ENCODE measurements around the gene TRRAP. TPM values are rescaled to one million over a fixed set of nuclear protein-coding genes. Genes with fewer than 3 reads are reported as not detected.
A peak's percentile ranks its signal among the peaks of the same experiment; 100 is the strongest.

Gene TRRAP
- total RNA-seq, 4 donors from 2014 or later: 19.7 to 62.3 (median 31.1) TPM

DNA sequence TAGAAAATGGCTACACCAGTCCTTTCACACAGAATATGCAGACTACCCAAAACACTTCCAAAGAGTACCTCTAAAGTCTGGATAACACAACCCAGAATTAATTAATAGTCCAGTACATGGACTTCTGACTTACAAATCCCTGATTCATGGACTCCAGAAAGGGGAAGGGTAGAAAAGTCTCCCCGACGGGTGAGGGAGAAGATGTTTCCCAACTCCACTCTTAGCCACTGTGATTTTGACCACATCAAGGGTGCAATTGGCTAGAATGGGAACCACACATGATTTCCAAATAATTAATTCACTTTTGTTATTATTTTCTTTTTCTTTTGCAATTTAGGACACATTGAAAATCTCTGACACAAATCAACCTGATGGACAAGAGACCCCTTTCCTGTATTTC lies 9.9 kb upstream of the TRRAP start:
- Histone ChIP-seq H3K27me3 (no peaks in the 10 kb centered on the region), H3K9me3 (no peaks in the 10 kb centered on the region), H3K4me1 (peaks cover 0 to 7% of the 10 kb centered on the region in 2 donors), H3K4me3 (no peak overlapping the region), H3K36me3 (no peaks in the 10 kb centered on the region), H3K27ac (no peak overlapping the region)
- intact Hi-C loops (cut with DNase I; ENCODE audit: low total_unique reads): no loop called here
- no peak for DNase-seq
- TF ChIP-seq POLR2A (IDR thresholded peaks at IDR 0.05): no peak
- TF ChIP-seq, protein P1, sequence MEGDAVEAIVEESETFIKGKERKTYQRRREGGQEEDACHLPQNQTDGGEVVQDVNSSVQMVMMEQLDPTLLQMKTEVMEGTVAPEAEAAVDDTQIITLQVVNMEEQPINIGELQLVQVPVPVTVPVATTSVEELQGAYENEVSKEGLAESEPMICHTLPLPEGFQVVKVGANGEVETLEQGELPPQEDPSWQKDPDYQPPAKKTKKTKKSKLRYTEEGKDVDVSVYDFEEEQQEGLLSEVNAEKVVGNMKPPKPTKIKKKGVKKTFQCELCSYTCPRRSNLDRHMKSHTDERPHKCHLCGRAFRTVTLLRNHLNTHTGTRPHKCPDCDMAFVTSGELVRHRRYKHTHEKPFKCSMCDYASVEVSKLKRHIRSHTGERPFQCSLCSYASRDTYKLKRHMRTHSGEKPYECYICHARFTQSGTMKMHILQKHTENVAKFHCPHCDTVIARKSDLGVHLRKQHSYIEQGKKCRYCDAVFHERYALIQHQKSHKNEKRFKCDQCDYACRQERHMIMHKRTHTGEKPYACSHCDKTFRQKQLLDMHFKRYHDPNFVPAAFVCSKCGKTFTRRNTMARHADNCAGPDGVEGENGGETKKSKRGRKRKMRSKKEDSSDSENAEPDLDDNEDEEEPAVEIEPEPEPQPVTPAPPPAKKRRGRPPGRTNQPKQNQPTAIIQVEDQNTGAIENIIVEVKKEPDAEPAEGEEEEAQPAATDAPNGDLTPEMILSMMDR (IDR thresholded peaks at IDR 0.05): no peak

DNA sequence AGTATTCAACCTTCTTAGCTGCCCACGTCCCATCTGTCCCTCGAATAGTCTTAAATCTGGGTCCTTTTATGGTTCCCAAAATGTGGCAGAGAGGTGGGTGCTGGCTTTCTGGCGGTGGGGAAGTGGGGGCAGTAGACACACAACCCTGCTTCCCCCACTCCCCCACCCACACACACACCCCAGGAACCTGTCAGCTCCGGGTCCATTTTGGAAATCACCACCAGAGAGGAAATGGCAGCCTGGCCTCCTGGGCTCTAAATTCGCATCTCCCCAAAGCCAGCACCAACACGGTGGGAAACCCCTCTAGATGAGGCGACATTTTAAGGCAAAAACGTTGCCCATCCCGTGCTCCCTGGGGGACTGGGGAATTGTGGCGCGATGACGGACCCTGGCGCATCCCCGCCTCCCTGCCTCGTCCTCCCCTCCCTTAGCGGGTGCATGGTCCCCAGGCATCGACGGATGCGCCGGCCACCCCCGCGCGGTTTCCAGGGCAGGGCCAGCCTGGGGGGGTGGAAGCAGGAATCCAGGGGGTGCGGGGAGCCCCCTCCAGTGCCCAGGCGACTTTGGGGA lies 9.2 kb upstream of the TRRAP start:
- no peaks in the 10 kb centered on the region for H3K27me3 ChIP-seq
- H3K4me3 ChIP-seq: no peak overlapping the region
- no peaks in the 10 kb centered on the region for H3K36me3 ChIP-seq
- no peak overlapping the region for H3K27ac ChIP-seq
- no peaks in the 10 kb centered on the region for H3K9me3 ChIP-seq
- intact Hi-C loops (cut with DNase I; ENCODE audit: low total_unique reads): no loop called here
- no peak for DNase-seq
- TF ChIP-seq, protein P1 (IDR thresholded peaks at IDR 0.05): no peak
- TF ChIP-seq POLR2A (IDR thresholded peaks at IDR 0.05): no peak
- peaks cover 0 to 7% of the 10 kb centered on the region in 2 donors for H3K4me1 ChIP-seq

DNA sequence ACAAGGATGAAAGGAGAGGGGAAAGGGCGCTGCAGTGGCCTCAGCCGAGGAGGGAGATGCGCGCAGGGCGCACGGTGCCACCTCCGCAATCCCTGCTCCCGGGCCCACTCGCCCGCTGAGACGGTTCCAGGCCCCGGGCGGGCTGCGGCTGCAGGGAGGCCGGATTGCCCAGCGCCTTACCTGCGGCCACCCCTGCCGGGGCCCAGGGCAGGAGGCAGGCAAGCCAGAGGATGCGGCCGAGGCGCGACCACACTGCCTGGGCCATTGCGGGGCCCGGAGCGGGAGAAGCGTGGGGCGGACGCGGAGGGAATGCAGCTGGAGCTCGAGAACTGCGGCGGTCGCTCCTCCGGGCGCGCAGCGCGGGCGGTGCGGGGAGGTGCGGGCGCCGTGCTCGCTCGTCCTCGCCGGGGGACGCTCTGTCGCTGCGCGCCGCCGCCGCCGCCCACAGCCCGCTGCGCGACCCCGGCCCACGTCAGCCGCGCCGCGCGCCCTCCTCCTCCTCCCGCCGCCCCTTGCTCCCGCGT lies 8.7 kb upstream of the TRRAP start, which contains the start of gene TMEM130:
Gene TMEM130, minus strand, starts transcription at position 418 of the 524 bp plus-strand sequence. Its CDS starts 153 bp downstream, at position 265.
- no peaks in the 10 kb centered on the region for H3K27me3 ChIP-seq
- H3K4me1 ChIP-seq: peaks cover 0 to 7% of the 10 kb centered on the region in 2 donors
- DNase-seq: no peak
- H3K9me3 ChIP-seq: no peaks in the 10 kb centered on the region
- TF ChIP-seq, protein P1 (IDR thresholded peaks at IDR 0.05): no peak
- TF ChIP-seq POLR2A (IDR thresholded peaks at IDR 0.05): no peak
- H3K4me3 ChIP-seq: peak within 1 kb of the TSS; percentile 16 to 28
- no peaks in the 10 kb centered on the region for H3K36me3 ChIP-seq
- H3K27ac ChIP-seq: no peak within 1 kb of the TSS
- intact Hi-C loops (cut with DNase I; ENCODE audit: low total_unique reads): no loop called here

DNA sequence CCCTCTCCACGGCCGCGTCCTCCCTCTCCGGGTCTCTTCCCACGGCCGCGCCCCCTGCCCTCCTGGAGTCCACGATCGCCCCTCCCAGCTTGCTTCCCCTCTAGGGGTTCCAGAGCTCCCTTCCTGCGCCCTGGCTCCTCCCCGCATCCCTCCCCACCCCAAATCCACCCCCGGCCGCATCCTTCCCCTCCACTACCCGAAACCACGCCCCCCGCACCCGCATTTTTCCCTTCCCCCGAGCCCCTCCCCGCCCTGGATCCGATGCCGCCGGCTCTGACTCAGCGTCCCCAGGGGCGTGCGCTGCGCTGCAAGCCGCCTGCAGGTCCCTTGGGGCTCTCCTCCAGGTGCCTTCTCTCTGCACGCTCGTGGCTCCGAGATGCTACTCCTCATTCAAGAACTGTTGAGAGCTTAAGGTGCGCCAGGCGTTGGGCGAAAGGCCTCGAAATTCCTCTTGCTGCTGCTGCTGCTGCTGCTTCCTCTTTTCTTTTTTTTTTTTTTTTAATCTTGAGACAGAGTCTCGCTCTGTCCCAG lies 8.1 kb upstream of the TRRAP start:
- Histone ChIP-seq H3K27ac (no peak overlapping the region), H3K4me1 (peaks cover 0 to 7% of the 10 kb centered on the region in 2 donors), H3K36me3 (no peaks in the 10 kb centered on the region), H3K9me3 (no peaks in the 10 kb centered on the region), H3K4me3 (peak overlapping the region; percentile 16 to 28), H3K27me3 (no peaks in the 10 kb centered on the region)
- peak; percentile 20 to 35 for DNase-seq
- intact Hi-C loops (cut with DNase I; ENCODE audit: low total_unique reads): no loop called here
- no peak for TF ChIP-seq POLR2A (IDR thresholded peaks at IDR 0.05)
- TF ChIP-seq, protein P1 (IDR thresholded peaks at IDR 0.05): no peak

DNA sequence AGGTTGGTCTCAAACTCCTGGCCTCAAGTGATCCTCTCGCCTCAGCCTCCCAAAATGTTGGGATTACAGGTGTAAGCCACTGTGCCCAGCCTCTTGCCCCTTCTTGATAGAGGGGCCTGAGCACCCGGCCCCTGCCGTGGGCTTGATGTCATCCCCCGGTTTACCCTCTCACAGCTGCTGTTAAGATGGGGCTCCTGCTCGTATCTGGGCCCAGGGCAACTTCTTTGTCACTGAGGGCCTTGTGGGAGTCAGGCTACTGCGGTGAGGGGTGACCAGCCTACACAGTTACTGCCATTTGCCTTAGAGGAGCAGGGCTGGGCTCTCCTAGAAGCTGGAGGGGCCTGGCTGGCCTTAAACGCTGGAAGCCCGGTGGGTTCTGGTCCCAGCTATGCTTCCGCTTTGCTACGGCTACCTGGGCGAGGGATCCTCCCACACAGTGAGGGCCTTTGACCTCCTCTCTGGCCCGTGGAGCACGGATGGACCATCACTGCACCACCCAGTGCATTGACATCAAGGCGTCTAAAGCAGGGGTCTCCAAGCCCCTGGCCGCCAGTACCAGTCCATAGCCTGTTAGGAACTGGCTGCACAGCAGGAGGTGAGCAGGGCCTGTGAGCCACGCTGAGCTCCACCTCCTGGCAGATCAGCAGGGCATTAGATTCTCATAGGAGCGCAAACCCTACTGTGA lies 7.4 kb upstream of the TRRAP start:
- Histone ChIP-seq H3K27me3 (no peaks in the 10 kb centered on the region), H3K4me3 (no peak overlapping the region), H3K4me1 (peaks cover 0 to 7% of the 10 kb centered on the region in 2 donors), H3K9me3 (no peaks in the 10 kb centered on the region), H3K27ac (no peak overlapping the region), H3K36me3 (no peaks in the 10 kb centered on the region)
- DNase-seq: no peak
- TF ChIP-seq, protein P1 (IDR thresholded peaks at IDR 0.05): no peak
- intact Hi-C loops (cut with DNase I; ENCODE audit: low total_unique reads): no loop called here
